NCI-H774 (cell line): ENCODE data around the gene TRIP12.
"Not testable (repeated sequence)": the region's sequence is repeated elsewhere in the genome, so short reads cannot be mapped to it uniquely, and the experiment has no call there.

Experiments
- DNase-seq: peaks from one replicate; lab custom pipeline; 2025; lab: John Stamatoyannopoulos, UW

Gene TRIP12

DNA sequence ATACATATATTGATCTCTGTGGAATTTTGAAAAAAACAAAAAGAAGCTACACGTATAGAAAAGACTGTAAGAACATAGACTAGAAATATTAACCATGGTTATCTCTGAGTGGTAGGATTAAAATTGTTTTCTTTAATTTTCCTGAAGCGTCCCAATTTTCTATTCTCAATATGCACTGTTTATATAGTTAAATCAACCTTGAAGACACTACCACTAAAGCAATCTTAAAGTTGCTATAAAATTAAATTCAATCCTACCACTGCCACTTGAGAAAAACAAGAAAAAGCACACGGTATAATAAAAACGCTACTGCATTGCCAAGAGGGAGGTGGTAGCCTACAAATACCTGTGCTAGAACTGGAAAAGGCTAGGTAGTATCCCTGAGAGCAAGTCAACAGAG, 47.2 kb downstream of the TRIP12 start:
- DNase-seq, result no peak

DNA sequence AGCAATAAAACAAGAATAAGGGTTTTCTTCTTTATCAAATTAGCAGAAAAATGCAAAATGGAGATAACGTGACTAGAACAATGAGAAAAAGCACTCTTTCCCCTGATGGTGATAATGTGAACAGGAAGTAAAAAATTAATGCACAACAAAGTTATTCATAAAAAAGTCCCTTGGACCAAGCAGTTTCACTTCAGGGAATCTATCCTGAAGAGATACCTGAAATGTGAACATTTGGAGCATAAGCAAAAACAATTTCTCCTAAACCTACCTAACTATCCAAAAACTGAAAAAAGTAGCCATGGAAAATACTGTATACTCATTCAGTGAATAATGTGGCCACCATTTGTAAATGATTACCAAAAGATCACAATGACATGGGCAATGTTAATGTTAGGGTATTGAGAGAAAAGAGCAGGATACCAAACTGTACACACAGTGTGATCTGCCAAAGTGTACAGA, 48.7 kb downstream of the TRIP12 start:
- DNase-seq, result no peak

- no peak for DNase-seq
These were observed 50.7 kb downstream of the TRIP12 start for GRCh38 chr2:229870903-229871656.

GRCh38 chr2:229869226-229869625, 52.6 kb downstream of the TRIP12 start:
- peak; percentile 42 for DNase-seq

DNA sequence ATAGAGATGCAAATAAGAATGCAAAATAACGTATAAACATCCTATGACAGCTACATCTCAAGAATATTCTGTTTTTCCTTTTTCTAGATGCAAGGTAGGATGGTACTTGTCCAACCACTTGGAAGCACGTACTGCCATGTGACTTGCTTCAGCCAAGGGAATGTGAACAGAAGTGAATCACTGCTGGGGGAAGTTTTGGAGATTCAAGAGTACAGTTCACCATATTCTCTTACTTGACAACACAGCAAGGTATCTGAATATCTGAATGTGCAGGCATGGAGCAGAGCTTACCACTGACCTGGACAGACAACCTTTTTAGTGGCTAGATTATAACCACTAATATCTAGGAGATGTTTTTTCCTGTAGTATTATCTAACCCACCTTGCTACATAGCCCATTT, 53.0 kb downstream of the TRIP12 start:
- no peak for DNase-seq

- DNase-seq, result no peak
These were observed 56.8 kb downstream of the TRIP12 start for GRCh38 chr2:229865033-229865432.

DNA sequence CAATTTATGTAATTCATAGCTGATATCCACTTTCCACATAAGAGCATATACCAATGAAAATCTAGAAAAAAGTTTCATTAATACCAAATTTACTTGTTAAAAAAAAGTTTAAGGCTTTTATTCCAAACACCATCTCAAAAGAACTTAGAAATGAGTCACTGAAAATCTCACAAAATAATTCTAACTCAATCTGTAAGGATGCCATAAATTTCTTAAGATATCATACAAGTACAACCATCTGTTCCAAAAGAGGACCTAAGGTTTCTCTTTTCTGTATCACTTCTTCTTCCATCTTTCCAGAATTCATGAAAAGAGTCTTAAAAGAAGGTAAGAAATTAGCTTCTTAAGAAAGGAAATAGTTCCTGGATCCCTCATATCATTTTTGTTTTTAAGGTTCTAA, 60.4 kb downstream of the TRIP12 start:
- no peak for DNase-seq

DNA sequence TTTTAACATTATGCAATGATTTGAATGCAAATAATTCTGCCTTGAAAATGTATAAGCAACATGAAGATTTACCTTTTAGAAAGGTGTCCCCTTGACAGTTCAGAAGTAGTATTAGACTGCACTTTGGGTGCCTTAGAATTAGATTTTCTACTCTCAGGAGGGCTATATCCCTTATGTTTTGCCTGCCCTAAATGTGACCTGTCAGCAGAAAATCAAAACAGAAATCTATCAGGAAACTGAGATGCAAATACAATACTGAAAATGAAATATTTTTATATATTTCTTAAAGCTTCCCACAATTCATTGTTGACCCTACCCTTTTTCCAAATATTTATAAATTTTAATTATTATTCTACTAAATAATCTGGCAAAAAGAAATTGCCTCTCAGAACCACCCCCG, 61.5 kb downstream of the TRIP12 start:
- DNase-seq, result no peak

- no peak for DNase-seq
These were observed 63.5 kb downstream of the TRIP12 start for GRCh38 chr2:229858351-229858750.

- DNase-seq, result no peak
These were observed 64.2 kb downstream of the TRIP12 start for GRCh38 chr2:229857634-229858033.

GRCh38 chr2:229856413-229856812, 65.4 kb downstream of the TRIP12 start:
- DNase-seq, result no peak

DNA sequence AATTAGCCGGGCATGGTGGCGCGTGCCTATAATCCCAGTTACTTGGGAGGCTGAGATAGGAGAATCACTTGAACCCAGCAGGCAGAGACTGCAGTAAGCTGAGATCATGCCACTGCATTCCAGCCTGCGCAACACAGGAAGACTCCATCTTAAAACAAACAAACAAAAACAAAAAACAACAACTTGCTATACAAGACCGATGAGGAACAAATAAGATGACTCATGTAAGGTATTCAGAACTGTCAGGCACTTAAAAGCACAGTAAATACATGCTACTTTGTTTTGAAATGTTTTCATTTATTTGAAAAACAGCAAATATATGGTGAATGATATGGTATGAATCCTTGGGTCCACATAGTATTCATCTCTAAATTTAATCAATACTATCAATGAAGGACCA, 66.7 kb downstream of the TRIP12 start:
- no peak for DNase-seq

DNA sequence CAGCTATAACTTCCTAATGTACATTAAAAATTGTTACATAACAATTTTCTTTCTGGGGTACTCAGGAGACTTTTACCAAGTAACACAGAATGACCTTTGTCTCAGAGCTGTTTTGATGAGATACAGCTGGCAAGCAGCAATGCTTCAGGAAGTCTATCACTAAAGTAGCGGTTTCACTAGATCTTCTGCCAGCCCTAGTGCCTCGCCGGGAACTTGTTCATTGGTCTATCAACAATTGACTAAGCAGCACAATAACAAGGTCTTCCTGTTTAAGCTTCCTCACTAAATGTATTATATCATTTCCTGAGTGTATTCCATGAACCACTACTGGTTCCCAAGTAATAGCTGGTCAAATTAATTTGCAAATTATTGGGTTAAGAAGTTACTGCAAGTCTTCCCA, 69.2 kb downstream of the TRIP12 start:
- DNase-seq, result no peak

- DNase-seq, result no peak
These were observed 69.9 kb downstream of the TRIP12 start for GRCh38 chr2:229851870-229852269.

- DNase-seq, result not testable (repeated sequence)
These were observed 71.2 kb downstream of the TRIP12 start for GRCh38 chr2:229850355-229851275.

DNA sequence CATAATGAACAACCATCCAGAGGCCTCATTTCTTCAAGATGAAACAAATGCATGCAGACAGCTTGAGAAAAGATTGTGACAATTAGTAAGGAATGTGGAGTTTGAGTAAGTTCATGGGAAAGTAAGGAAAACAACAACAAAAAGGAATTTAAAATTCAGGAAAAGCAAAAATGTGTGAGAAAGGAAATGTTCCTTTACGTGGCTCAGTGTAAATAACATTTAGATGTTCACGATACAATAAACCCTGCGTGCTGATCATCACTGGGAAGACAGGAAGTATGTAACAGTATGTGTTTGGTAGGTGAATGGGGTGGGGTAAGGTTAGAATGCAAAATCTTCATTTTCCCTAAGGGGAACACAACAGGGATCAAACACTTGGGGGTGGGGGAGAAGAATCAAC, 72.7 kb downstream of the TRIP12 start:
- DNase-seq, result no peak

DNA sequence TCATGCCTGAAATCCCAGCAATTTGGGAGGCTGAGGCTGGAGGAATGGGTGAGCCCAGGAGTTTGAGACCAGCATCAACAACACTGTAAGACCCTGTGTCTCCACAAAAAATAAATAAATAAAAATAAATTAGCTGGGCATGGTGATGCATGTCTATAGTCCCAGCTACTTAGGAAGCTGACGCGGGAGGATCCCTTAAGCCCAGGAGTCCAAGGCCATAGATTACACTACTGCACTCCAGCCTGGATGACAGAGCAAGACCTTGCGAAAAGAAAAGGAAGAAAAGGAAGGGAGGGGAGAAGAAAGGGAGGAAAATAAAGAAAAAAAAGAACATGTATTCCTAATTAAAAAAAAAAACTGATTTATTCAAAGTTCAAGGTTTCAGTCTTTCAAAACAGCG, 78.2 kb downstream of the TRIP12 start:
- DNase-seq, result no peak

GRCh38 chr2:229838729-229839128, 83.1 kb downstream of the TRIP12 start:
- no peak for DNase-seq

- no peak for DNase-seq
These were observed 85.0 kb downstream of the TRIP12 start for GRCh38 chr2:229836847-229837246.

GRCh38 chr2:229835596-229836283, 86.1 kb downstream of the TRIP12 start:
- no peak for DNase-seq

DNA sequence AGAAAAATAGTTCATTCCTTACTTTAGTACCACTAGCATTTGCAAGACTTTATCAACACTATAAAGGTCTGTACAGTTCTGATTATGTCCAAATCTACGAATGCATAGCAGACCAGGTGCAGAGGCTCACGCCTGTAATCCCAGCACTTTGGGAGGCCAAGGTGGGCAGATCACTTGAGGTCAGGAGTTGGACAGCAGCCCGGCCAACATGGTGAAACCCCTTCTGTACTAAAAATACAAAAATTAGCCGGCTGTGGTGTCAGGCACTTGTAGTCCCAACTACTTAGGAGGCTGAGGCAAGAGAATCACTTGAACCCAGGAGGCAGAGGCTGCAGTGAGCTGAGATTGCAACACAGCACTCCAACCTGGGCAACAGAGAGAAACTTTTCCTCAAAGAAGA, 87.4 kb downstream of the TRIP12 start:
- DNase-seq, result not testable (repeated sequence)

- DNase-seq, result no peak
These were observed 89.3 kb downstream of the TRIP12 start for GRCh38 chr2:229832510-229832898.
